ENCODE data around the gene DNAJA2.

DNAJA2 gene

GRCh38 chr16:46975165-46975564 is 1.7 kb upstream of the DNAJA2 start:
- H3K4me3 ChIP-seq (ENCODE audit: low read depth in 1 of 2, low read length in 2 of 2), result no peak overlapping the region
- no peak overlapping the region for H3K27ac ChIP-seq (ENCODE audit: low read length)
- H3K9me3 ChIP-seq (ENCODE audit: control insufficient read depth in 1 of 2, low read length in 2 of 2), result no peaks in the 10 kb centered on the region
- peaks cover 0 to 6% of the 10 kb centered on the region in 2 donors for H3K36me3 ChIP-seq (ENCODE audit: control insufficient read depth in 1 of 2, insufficient read depth in 2 of 2, low read length in 2 of 2)
- H3K4me1 ChIP-seq (ENCODE audit: control insufficient read depth in 1 of 2, insufficient read depth in 2 of 2, low read length in 2 of 2), result peaks cover 1 to 19% of the 10 kb centered on the region in 2 donors
- H3K27me3 ChIP-seq (ENCODE audit: low read depth, low read length), result no peaks in the 10 kb centered on the region

- Histone ChIP-seq H3K4me1 (ENCODE audit: control insufficient read depth in 1 of 2, insufficient read depth in 2 of 2, low read length in 2 of 2) (peaks cover 6 to 25% of the 10 kb centered on the region in 2 donors), H3K4me3 (ENCODE audit: low read depth in 1 of 2, low read length in 2 of 2) (peak overlapping the region; percentile 67 to 95), H3K36me3 (ENCODE audit: control insufficient read depth in 1 of 2, insufficient read depth in 2 of 2, low read length in 2 of 2) (peaks cover 2 to 12% of the 10 kb centered on the region in 2 donors), H3K27me3 (ENCODE audit: low read depth, low read length) (no peaks in the 10 kb centered on the region), H3K27ac (ENCODE audit: low read length) (peak overlapping the region; percentile 96), H3K9me3 (ENCODE audit: control insufficient read depth in 1 of 2, low read length in 2 of 2) (no peaks in the 10 kb centered on the region)
These were observed 878 bp upstream of the DNAJA2 start for GRCh38 chr16:46974352-46974751.

GRCh38 chr16:46973996-46974324 is 486 bp upstream of the DNAJA2 start:
- H3K4me1 ChIP-seq (ENCODE audit: control insufficient read depth in 1 of 2, insufficient read depth in 2 of 2, low read length in 2 of 2), result peaks cover 6 to 28% of the 10 kb centered on the region in 2 donors
- peaks cover 5 to 16% of the 10 kb centered on the region in 2 donors for H3K36me3 ChIP-seq (ENCODE audit: control insufficient read depth in 1 of 2, insufficient read depth in 2 of 2, low read length in 2 of 2)
- no peaks in the 10 kb centered on the region for H3K27me3 ChIP-seq (ENCODE audit: low read depth, low read length)
- peak overlapping the region; percentile 67 to 95 for H3K4me3 ChIP-seq (ENCODE audit: low read depth in 1 of 2, low read length in 2 of 2)
- H3K27ac ChIP-seq (ENCODE audit: low read length), result peak overlapping the region; percentile 96
- no peaks in the 10 kb centered on the region for H3K9me3 ChIP-seq (ENCODE audit: control insufficient read depth in 1 of 2, low read length in 2 of 2)

GRCh38 chr16:46972429-46973206 is 856 bp downstream of the DNAJA2 start:
- peaks cover 6 to 28% of the 10 kb centered on the region in 2 donors for H3K4me1 ChIP-seq (ENCODE audit: control insufficient read depth in 1 of 2, insufficient read depth in 2 of 2, low read length in 2 of 2)
- peaks cover 16 to 27% of the 10 kb centered on the region in 2 donors for H3K36me3 ChIP-seq (ENCODE audit: control insufficient read depth in 1 of 2, insufficient read depth in 2 of 2, low read length in 2 of 2)

GRCh38 chr16:46971271-46971670 is 2.2 kb downstream of the DNAJA2 start:
- Histone ChIP-seq H3K4me1 (ENCODE audit: control insufficient read depth in 1 of 2, insufficient read depth in 2 of 2, low read length in 2 of 2) (peaks cover 6 to 28% of the 10 kb centered on the region in 2 donors), H3K4me3 (ENCODE audit: low read depth in 1 of 2, low read length in 2 of 2) (no peak overlapping the region), H3K27me3 (ENCODE audit: low read depth, low read length) (no peaks in the 10 kb centered on the region), H3K36me3 (ENCODE audit: control insufficient read depth in 1 of 2, insufficient read depth in 2 of 2, low read length in 2 of 2) (peaks cover 28 to 39% of the 10 kb centered on the region in 2 donors), H3K9me3 (ENCODE audit: control insufficient read depth in 1 of 2, low read length in 2 of 2) (no peaks in the 10 kb centered on the region), H3K27ac (ENCODE audit: low read length) (no peak overlapping the region)

More at GRCh38 chr16:46972429-46973206, 856 bp downstream of the DNAJA2 start:
- Histone ChIP-seq H3K27me3 (ENCODE audit: low read depth, low read length) (no peaks in the 10 kb centered on the region), H3K9me3 (ENCODE audit: control insufficient read depth in 1 of 2, low read length in 2 of 2) (no peaks in the 10 kb centered on the region), H3K27ac (ENCODE audit: low read length) (peak overlapping the region; percentile 96), H3K4me3 (ENCODE audit: low read depth in 1 of 2, low read length in 2 of 2) (peak overlapping the region; percentile 72 to 95)

- Histone ChIP-seq H3K36me3 (ENCODE audit: control insufficient read depth in 1 of 2, insufficient read depth in 2 of 2, low read length in 2 of 2) (peaks cover 39 to 42% of the 10 kb centered on the region in 2 donors), H3K9me3 (ENCODE audit: control insufficient read depth in 1 of 2, low read length in 2 of 2) (no peaks in the 10 kb centered on the region), H3K4me3 (ENCODE audit: low read depth in 1 of 2, low read length in 2 of 2) (no peak overlapping the region), H3K4me1 (ENCODE audit: control insufficient read depth in 1 of 2, insufficient read depth in 2 of 2, low read length in 2 of 2) (peaks cover 6 to 28% of the 10 kb centered on the region in 2 donors), H3K27me3 (ENCODE audit: low read depth, low read length) (no peaks in the 10 kb centered on the region), H3K27ac (ENCODE audit: low read length) (no peak overlapping the region)
These were observed 3.4 kb downstream of the DNAJA2 start for GRCh38 chr16:46970089-46970488.

- Histone ChIP-seq H3K4me3 (ENCODE audit: low read depth in 1 of 2, low read length in 2 of 2) (no peak overlapping the region), H3K4me1 (ENCODE audit: control insufficient read depth in 1 of 2, insufficient read depth in 2 of 2, low read length in 2 of 2) (peaks cover 6 to 24% of the 10 kb centered on the region in 2 donors), H3K27ac (ENCODE audit: low read length) (no peak overlapping the region), H3K9me3 (ENCODE audit: control insufficient read depth in 1 of 2, low read length in 2 of 2) (no peaks in the 10 kb centered on the region), H3K27me3 (ENCODE audit: low read depth, low read length) (no peaks in the 10 kb centered on the region), H3K36me3 (ENCODE audit: control insufficient read depth in 1 of 2, insufficient read depth in 2 of 2, low read length in 2 of 2) (peaks cover 54 to 59% of the 10 kb centered on the region in 2 donors)
These were observed 5.4 kb downstream of the DNAJA2 start for GRCh38 chr16:46968063-46968435.

- peaks cover 59 to 74% of the 10 kb centered on the region in 2 donors for H3K36me3 ChIP-seq (ENCODE audit: control insufficient read depth in 1 of 2, insufficient read depth in 2 of 2, low read length in 2 of 2)
These were observed 10.8 kb downstream of the DNAJA2 start for GRCh38 chr16:46962629-46963028.

GRCh38 chr16:46961373-46962353 is 11.8 kb downstream of the DNAJA2 start:
- peaks cover 58 to 72% of the 10 kb centered on the region in 2 donors for H3K36me3 ChIP-seq (ENCODE audit: control insufficient read depth in 1 of 2, insufficient read depth in 2 of 2, low read length in 2 of 2)
- H3K27ac ChIP-seq (ENCODE audit: low read length), result peak overlapping the region; percentile 57
- no peak overlapping the region for H3K4me3 ChIP-seq (ENCODE audit: low read depth in 1 of 2, low read length in 2 of 2)
- H3K9me3 ChIP-seq (ENCODE audit: control insufficient read depth in 1 of 2, low read length in 2 of 2), result no peaks in the 10 kb centered on the region
- no peaks in the 10 kb centered on the region for H3K27me3 ChIP-seq (ENCODE audit: low read depth, low read length)
- H3K4me1 ChIP-seq (ENCODE audit: control insufficient read depth in 1 of 2, insufficient read depth in 2 of 2, low read length in 2 of 2), result peaks cover 8 to 16% of the 10 kb centered on the region in 2 donors

More at GRCh38 chr16:46962629-46963028, 10.8 kb downstream of the DNAJA2 start:
- H3K4me1 ChIP-seq (ENCODE audit: control insufficient read depth in 1 of 2, insufficient read depth in 2 of 2, low read length in 2 of 2), result peaks cover 8 to 16% of the 10 kb centered on the region in 2 donors
- H3K27me3 ChIP-seq (ENCODE audit: low read depth, low read length), result no peaks in the 10 kb centered on the region
- H3K4me3 ChIP-seq (ENCODE audit: low read depth in 1 of 2, low read length in 2 of 2), result no peak overlapping the region
- no peak overlapping the region for H3K27ac ChIP-seq (ENCODE audit: low read length)
- no peaks in the 10 kb centered on the region for H3K9me3 ChIP-seq (ENCODE audit: control insufficient read depth in 1 of 2, low read length in 2 of 2)

- Histone ChIP-seq H3K27ac (ENCODE audit: low read length) (no peak overlapping the region), H3K9me3 (ENCODE audit: control insufficient read depth in 1 of 2, low read length in 2 of 2) (no peaks in the 10 kb centered on the region), H3K27me3 (ENCODE audit: low read depth, low read length) (no peaks in the 10 kb centered on the region), H3K36me3 (ENCODE audit: control insufficient read depth in 1 of 2, insufficient read depth in 2 of 2, low read length in 2 of 2) (peaks cover 37 to 42% of the 10 kb centered on the region in 2 donors), H3K4me1 (ENCODE audit: control insufficient read depth in 1 of 2, insufficient read depth in 2 of 2, low read length in 2 of 2) (no peaks in the 10 kb centered on the region), H3K4me3 (ENCODE audit: low read depth in 1 of 2, low read length in 2 of 2) (no peak overlapping the region)
These were observed 18.9 kb downstream of the DNAJA2 start for GRCh38 chr16:46954562-46954961.

GRCh38 chr16:46950009-46950408 is 23.5 kb downstream of the DNAJA2 start:
- no peak overlapping the region for H3K4me3 ChIP-seq (ENCODE audit: low read depth in 1 of 2, low read length in 2 of 2)
- H3K27ac ChIP-seq (ENCODE audit: low read length), result no peak overlapping the region
- H3K36me3 ChIP-seq (ENCODE audit: control insufficient read depth in 1 of 2, insufficient read depth in 2 of 2, low read length in 2 of 2), result peaks cover 4 to 5% of the 10 kb centered on the region in 2 donors
- no peaks in the 10 kb centered on the region for H3K9me3 ChIP-seq (ENCODE audit: control insufficient read depth in 1 of 2, low read length in 2 of 2)
- no peaks in the 10 kb centered on the region for H3K27me3 ChIP-seq (ENCODE audit: low read depth, low read length)
- no peaks in the 10 kb centered on the region for H3K4me1 ChIP-seq (ENCODE audit: control insufficient read depth in 1 of 2, insufficient read depth in 2 of 2, low read length in 2 of 2)

Measured in muscle layer of duodenum (tissue), 2 donors.